DMS153 treated with DMSO at 0.1 percent for 48 hours (cell line): ENCODE measurements around the gene TUBA1B.
"Not testable (repeated sequence)": the region's sequence is repeated elsewhere in the genome, so short reads cannot be mapped to it uniquely, and the experiment has no call there.

Experiments
- DNase-seq: peaks from one replicate; lab custom pipeline; 2025; ENCODE audit not compliant: unreplicated experiment; lab: John Stamatoyannopoulos, UW

Gene TUBA1B

DNA sequence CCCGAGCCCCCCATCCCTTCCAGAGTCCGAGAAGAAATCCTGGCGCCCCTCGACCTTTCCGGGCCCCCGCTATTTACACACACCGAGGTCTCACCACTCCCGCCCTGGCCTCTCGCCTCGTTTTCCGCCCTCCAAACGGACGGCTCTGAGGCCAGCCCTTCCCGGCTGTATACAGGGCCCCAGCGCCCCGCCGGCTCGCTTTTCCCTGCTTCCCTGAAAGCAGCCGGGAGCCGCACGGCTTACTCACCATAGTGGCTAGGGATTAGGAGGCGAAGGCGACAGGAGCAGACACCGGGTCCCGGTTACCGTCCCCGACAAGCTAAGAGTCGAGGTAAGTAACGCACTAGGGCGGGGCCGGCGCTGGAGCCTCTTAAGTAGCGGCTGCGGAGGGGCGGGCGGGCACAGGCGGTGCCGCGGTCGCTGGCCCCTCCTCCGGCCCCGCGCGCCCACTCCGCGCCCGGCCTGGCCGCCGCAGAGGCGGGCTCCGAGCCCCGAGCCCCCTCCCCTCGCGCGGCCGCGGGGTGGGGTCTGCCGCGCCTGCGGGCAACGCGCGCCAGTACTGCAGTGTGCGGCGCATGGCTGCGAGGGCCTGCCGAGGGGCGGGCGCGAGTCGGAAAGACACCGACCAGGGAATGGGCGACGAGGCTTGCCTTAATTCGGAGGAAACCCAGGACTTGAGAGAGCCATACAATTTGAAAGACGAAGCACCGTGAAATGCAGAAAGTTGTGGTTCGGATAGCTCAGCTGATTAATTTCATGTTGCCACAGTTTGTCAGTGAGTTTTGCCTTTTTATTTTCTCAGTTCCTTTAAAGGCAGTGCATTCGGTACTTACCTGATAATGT, at the start of gene TUBA1B:
Gene TUBA1B, minus strand, starts transcription at position 345 of the 843 bp plus-strand sequence. Its CDS starts 95 bp downstream, at position 250.
- peak; percentile 83 for DNase-seq

DNA sequence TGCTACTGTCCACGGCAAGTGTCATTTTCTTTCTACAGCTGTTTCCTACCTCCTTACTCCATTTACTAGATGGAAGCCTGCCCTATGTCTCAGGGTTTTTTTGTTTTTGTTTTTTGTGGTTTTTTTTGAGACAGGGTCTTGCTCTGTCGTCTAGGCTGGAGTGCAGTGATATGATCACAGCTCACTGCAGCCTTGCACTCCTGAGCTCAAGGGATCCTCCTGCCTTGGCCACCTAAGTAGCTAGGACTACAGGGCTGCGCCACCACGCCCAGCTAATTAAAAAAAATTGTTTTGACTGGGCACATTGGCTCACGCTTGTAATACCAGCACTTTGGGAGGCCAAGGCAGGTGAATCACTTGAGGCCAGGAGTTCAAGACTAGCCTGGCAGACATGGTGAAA, 43.0 kb upstream of the TUBA1B start:
- DNase-seq, result no peak

DNA sequence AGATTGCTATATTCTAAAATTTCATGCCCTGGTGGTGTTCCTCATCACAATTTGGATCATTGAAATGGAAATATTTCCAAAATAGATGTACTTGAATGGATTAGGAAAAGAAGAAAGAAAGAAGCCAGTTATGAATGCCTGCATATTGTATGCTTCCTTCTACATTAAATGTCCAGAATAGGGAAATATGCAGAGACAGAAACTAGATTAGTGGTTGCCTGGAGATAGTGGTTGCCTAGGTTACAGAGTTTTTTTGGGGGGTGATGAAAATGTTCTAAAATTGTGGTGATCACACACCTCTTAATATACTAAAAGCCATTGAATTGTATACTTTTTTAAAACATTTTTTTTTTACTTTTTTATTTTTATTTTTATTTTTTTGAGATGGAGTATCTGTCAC, 39.7 kb upstream of the TUBA1B start:
- no peak for DNase-seq

DNA sequence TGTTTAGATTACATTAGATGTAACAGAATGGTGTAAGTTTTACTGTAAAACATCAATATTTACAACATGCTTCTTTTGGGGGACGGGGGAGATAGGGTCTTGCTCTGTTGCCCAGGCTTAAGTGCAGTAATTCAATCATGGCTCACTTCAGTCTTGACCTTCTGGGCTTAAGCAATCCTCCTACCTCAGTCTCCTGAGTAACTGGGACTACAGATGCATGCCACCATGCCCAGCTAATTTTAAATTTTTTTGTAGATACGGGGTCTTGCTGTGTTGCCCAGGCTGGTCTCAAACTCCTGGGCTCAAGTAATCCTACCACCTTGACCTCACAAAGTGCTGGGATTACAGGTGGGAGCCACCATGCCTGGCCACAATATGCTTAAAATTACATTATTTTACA, 33.9 kb upstream of the TUBA1B start:
- DNase-seq, result no peak

DNA sequence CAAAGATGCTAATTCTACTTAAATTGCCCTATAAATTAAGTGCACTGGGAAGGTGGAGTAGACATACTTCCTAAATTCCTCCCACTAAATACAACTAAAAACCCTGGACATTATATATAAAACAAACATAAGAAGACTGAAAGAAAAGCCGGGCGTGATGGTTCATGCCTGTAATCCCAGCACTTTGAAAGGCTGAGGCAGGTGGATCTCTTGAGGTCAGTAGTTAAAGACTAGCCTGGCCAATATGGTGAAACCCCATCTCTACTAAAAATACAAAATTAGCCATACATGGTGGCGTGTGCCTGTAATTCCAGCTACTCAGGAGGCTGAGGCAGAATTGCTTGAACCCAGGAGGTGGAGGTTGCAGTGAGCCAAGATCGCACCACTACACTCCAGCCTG, 30.7 kb upstream of the TUBA1B start:
- DNase-seq, result not testable (repeated sequence)

DNA sequence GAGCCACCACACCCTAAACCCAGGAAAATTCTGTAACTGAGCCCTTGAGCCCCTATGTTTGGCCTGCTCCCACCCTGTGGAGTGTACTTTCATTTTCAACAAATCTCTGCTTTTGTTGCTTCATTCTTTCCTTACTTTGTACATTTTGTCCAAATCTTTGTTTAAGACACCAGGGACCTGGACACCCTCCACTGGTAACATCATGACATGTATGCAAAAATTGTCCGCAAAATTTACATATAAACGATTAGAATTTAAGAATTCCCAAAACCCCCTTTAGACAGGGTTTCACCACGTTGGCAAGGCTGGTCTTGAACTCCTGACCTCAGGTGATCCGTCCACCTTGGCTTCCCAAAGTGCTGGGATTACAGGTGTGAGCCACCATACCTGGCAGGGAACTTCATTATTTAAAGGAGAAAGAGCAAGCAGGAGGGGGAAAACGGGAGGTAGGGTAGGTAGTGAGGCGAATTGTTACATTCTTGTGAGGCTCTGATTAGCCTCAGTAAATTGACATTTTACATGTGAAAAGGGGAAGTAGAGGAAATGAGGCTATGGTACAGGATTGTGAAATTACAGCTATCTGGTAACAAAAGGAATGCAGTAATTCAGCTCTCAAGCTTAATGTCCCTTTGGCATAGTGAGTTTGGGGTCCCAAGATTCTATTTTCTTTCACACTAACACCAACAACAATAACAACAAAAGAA, 30.0 kb upstream of the TUBA1B start:
- no peak for DNase-seq

DNA sequence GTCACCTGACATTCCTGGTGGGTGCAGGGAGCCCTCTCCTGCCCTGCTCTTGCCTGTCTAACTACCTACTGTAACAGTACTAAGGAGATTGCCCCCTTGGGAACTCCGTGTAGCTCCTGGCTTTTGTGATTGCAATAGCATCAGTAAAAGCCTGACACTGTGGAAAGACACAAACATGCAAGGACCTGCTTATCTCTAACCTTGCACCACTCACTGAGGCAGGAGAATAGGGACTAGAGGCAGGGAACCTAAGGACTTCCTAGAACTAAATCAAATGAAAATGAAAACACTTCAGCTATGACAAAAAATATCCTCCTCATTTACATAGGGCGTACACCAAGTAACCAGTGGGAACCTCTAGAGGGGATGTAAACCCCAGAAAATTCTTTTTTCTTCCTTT, 29.2 kb upstream of the TUBA1B start:
- no peak for DNase-seq

DNA sequence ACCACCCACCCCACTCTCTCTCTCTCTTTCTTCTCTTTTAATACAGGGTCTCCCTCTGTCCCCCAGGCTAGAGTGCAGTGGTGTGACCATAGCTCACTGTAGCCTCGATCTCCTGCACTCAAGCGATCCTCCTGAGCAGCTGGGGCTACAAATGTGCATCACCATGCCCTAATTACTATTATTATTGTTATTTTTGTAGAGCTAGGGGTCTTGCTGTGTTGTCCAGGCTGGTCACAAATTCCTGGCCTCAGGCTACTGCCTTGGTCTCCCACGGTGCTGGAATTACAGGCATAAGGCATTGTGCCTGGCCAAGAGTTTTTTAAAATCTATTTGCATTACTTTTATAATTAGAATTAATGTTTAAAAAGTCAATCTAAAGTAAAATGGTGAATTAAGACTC, 23.0 kb upstream of the TUBA1B start:
- no peak for DNase-seq

DNA sequence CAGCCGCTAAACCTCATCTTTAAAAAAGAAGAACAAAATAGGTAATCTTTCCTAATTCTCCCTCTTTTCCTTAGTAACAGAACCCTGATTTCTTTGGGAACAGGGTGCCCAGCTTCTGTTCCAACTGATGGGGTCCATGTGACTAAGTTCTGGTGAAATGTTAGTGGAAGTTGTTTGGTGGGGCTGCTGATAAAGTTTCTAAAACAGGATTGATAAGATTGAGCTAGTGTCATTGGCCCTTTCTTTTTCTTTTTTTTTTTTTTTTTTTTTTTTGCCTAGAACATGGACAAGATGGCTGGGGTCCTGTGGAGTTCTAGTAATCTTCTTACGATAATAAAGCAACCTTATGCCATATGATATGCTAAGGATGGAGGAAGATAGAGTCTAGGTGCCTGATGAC, 16.2 kb upstream of the TUBA1B start:
- DNase-seq, result no peak

DNA sequence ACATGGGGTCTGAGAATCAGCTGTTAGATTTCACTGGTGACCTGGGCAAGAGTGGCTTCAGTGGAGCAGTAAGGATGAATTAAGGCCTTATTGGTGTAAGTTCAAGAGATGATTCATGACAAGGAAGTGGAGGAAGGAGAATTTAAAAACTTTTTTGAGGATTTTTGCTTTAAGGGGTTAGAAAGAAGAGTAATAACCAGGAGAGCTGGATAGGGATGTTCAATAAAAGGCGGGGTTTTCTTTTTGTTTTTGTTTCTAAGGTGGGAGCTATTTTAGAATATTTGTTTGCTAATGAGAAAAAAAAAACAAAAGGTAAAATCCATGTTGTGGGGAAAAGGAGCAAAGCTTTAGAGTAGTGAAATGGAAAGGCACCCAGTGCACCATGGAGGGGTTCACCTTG, 15.2 kb upstream of the TUBA1B start:
- DNase-seq, result no peak

DNA sequence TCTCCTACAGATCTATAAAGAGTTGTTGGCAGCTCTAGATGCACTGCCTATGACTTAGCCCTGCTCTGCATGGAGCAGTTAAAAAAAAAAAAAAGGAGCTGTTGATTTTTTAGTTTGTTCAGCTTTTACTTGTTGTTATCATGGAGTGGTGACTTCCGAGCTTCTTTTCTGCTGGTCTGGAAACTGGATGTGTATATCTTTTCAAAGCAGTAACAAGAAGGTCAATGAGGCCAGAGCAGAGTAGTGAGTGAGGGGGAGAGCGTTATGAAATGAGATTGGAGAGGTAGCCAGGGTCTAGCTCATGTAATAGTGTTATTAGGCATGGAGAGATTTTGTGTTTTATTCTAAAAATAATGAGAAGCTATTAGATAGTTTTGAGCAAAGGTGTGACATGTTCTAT, 13.2 kb upstream of the TUBA1B start:
- no peak for DNase-seq

DNA sequence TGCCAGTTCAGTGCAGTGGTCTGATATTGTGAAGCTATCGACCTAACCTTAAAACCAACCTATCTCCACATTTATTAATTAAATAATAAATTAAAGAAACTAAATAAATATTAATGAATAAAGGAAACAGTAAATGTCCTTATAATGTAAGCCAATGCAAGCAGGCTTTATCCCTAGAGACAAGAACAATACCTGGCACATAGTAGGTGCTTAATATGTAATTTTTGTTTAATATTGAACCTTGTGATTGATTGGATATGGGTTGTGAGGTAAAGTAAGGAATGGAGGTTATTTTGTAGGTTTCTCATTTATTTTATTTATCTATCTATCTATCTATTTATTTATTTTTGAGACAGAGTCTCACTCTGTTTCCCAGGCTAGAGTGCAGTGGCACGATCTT, 7.8 kb upstream of the TUBA1B start:
- no peak for DNase-seq

DNA sequence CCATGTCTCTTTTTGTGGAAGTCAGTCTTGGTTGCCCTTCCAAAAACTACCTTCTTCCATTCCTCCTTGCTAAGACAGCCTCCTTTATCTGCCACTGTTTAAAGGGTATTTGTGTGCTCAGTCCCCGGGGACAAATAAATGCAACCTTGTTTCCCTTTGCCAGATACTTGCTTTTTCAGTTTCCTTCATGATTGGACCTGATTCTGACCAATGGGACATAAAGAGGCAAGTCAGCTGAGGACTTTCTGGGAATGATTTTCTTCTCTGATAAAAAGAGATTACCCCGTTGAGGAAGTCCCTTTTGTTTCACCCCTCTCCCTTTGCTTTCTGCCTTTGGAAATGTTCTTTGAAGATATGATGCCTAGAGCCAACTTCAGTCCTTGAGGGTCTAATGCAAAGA, 7.4 kb upstream of the TUBA1B start:
- DNase-seq, result no peak

DNA sequence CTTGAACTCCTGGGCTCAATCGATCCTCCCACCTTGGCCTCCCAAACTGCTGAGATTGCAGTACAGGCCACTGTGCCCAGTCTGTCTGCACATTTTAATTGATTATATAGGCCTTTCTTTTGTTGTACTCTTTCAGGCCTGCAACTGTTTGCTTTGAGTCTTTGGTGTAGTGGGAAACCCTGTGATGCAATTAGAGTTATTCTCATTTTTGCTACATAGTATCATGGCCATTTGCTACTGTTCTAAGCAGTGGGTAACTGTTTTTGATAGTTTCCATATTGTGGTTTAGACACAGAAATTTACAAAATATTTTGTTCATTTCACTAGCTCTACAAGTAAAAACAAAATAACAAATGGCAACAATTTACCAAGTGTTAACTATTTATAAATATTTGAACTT, 6.3 kb upstream of the TUBA1B start:
- no peak for DNase-seq

DNA sequence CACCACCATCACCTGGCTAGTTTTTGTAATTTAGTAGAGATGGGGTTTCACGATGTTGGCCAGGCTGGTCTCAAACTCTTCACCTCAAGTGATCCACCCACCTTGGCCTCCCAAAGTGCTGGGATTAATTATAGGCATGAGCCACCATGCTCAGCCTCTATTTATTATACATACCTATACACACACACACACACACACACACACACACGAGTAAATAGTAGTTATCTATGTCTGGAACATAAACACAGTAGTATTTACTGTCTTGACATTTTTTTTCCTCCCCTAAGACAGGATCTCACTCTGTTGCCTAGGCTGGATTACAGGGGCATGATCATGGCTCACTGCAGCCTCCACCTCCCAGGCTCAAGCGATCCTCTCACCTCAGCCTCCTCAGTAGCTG, 5.8 kb upstream of the TUBA1B start:
- not testable (repeated sequence) for DNase-seq

DNA sequence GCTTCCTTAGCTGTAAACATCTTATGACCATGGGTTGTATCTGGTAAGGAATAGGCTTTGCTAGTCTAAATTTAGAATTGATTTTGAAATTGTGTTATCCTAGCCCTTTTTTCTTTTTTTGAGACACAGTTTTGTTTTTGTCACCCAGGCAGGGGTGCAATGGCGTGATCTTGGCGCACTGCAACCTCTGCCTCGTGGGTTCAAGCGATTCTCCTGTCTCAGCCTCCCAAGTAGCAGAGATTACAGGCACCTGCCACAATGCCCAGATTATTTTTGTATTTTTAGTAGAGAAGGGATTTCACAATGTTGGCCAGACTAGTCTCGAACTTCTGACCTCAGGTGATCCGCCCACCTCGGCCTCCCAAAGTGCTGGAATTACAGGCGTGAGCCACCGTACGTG, 2.4 kb upstream of the TUBA1B start:
- DNase-seq, result no peak

DNA sequence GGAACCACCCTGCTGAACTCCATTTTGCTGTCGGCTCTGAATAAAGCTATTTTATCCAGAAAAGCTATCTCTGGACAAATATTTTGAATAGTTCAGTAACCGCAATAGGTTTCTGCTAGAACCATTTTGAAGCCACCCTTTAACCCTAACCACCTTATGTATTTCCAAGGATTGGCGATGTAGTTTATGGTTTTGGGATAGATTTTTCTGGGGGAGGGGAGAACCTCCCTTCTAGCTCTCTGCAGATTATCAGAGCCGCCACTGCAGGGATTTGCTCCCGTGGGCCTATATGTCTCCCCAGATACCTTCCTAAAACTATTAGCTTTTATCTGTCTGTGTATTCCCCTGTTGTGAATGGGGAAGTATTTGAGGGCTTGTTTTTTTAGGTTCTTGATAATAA, 1.8 kb upstream of the TUBA1B start:
- DNase-seq, result no peak

DNA sequence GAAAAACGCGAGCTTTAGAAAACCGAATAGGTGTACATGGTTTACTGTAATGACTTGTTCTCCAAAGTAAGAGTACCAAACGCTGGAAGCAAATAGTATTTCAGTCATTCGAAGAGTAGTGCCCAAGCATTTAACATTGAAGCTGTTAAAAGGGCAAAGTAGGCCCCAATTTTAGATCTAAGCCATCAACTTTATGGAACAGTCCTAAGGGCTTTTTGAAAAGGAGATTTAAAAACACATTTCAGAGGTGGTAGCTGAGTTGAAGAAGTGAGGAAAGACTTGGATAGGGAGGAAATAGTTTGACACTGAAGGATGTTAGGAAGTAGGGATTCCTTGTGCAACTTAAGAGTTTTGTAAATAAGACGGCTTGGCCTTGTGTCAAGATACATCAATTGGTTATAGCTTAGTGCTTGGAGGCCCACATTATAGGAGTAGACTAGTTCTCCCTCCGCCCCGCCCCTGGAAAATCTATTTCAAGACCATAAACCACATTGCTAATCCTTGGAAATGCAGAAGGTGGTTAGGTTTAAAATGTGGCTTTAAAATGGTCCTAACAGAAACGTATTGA, 783 bp upstream of the TUBA1B start:
- DNase-seq, result peak; percentile 67

DNA sequence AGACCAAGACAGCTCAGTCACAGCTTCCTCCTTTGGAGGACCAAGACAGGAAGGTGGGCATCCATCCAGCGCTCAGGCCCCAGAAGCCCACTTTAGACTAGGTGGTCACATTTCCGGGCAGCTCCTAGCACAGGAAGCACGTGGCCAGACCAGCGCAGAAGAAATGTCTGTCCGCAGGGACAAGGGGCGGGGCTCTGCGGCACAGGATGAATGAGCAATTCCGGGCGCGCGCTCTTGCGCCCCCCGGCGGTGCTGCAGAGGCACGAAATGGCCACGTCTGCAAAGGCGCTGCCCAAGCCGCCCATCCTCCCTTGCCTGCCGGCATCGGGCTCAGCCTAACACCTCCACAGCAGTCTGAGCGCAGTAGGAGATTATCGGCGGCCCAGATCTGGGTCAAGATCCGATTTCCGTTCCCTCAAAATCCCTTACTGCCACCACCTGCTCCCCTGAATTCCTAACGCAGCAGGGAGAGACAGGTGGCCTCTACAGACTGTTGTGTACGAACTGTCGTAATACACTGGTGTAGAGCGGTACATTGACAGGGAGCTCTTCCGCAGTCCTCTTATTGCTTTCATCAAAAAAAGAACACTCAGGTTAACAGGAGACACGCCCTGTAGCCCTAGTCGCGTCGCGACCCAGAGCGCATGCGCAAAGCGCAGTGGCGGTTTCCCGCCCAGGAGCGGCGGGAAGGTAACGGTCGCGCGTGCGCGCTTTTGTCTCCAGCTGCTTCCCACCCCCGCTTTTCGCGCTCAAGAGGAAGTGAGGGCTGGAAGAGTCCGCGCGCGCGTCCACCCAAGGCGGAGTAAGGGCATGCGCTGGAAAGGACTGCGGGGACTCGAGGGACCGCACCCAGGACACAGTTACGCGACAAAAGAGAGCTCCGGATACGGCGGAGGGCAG, 794 bp downstream of the TUBA1B start:
- DNase-seq, result peak; percentile 73

DNA sequence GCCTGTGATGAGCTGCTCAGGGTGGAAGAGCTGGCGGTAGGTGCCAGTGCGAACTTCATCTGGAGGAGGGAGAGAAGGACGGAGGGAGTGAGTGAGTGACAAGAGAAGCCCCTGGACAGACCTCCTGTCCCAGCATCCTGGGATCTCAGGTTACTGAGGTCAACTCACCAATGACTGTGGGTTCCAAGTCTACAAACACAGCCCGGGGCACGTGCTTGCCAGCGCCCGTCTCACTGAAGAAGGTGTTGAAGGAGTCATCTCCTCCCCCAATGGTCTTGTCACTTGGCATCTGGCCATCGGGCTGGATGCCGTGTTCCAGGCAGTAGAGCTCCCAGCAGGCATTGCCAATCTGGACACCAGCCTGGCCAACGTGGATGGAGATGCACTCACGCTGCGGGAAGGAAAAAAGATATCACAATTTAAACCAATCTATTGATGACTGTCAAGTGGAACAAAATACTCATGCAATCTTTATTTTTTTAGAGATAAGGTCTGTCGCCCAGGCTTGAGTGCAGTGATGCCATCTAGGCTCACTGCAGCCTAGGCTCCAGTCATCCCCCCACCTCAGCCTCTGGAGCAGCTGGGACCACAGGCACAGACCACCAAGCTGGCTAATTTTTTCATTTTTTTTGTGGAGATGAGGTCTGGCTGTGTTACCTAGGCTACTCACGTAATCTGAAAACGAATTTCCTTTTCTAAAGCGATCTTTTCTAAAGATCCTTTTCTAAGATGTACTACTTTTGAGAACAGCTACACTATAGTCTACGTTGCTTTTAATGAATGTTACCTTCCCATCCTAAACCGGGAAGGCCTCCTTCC, 1.7 kb downstream of the TUBA1B start:
- no peak for DNase-seq
